ENCODE data around the gene RHBDL3.
"Not testable (repeated sequence)": the region's sequence is repeated elsewhere in the genome, so short reads cannot be mapped to it uniquely, and the experiment has no call there.

Gene RHBDL3

GRCh38 chr17:32303781-32304288 lies 38.2 kb downstream of the RHBDL3 start:
- Histone ChIP-seq H3K4me1 (ENCODE audit: control insufficient read depth, insufficient read depth, low read length) (peaks cover 43% of the 10 kb centered on the region), H3K36me3 (ENCODE audit: control insufficient read depth, insufficient read depth, low read length) (no peaks in the 10 kb centered on the region), H3K4me3 (ENCODE audit: insufficient read depth, low read depth, low read length) (no peak overlapping the region), H3K27me3 (ENCODE audit: control insufficient read depth, insufficient read depth, low read length, poor library complexity, severe bottlenecking) (no peaks in the 10 kb centered on the region), H3K27ac (ENCODE audit: insufficient read depth, low read depth, low read length, poor library complexity, severe bottlenecking) (peak overlapping the region; percentile 83), H3K9me3 (ENCODE audit: control insufficient read depth, low read length) (no peaks in the 10 kb centered on the region)
- WGBS, 2 experiments, result 23 to 26% methylated on average over 2 of the region's 2 CpGs

GRCh38 chr17:32305049-32305448 lies 39.4 kb downstream of the RHBDL3 start:
- Histone ChIP-seq H3K27ac (ENCODE audit: insufficient read depth, low read depth, low read length, poor library complexity, severe bottlenecking) (no peak overlapping the region), H3K36me3 (ENCODE audit: control insufficient read depth, insufficient read depth, low read length) (no peaks in the 10 kb centered on the region), H3K4me3 (ENCODE audit: insufficient read depth, low read depth, low read length) (no peak overlapping the region), H3K27me3 (ENCODE audit: control insufficient read depth, insufficient read depth, low read length, poor library complexity, severe bottlenecking) (no peaks in the 10 kb centered on the region), H3K9me3 (ENCODE audit: control insufficient read depth, low read length) (no peaks in the 10 kb centered on the region), H3K4me1 (ENCODE audit: control insufficient read depth, insufficient read depth, low read length) (peaks cover 36% of the 10 kb centered on the region)
- 69 to 74% methylated on average over 9 of the region's 9 CpGs for WGBS, 2 experiments

GRCh38 chr17:32307658-32308057 lies 42.0 kb downstream of the RHBDL3 start:
- Histone ChIP-seq H3K4me3 (ENCODE audit: insufficient read depth, low read depth, low read length) (no peak overlapping the region), H3K4me1 (ENCODE audit: control insufficient read depth, insufficient read depth, low read length) (peaks cover 39% of the 10 kb centered on the region), H3K9me3 (ENCODE audit: control insufficient read depth, low read length) (no peaks in the 10 kb centered on the region), H3K27me3 (ENCODE audit: control insufficient read depth, insufficient read depth, low read length, poor library complexity, severe bottlenecking) (no peaks in the 10 kb centered on the region), H3K27ac (ENCODE audit: insufficient read depth, low read depth, low read length, poor library complexity, severe bottlenecking) (no peak overlapping the region), H3K36me3 (ENCODE audit: control insufficient read depth, insufficient read depth, low read length) (no peaks in the 10 kb centered on the region)
- WGBS, 2 experiments, result 89% methylated on average over 3 of the region's 4 CpGs

- no peak overlapping the region for H3K4me3 ChIP-seq (ENCODE audit: insufficient read depth, low read depth, low read length)
- H3K27me3 ChIP-seq (ENCODE audit: control insufficient read depth, insufficient read depth, low read length, poor library complexity, severe bottlenecking), result no peaks in the 10 kb centered on the region
- WGBS, 2 experiments, result 27 to 28% methylated on average over 9 of the region's 9 CpGs
- no peaks in the 10 kb centered on the region for H3K9me3 ChIP-seq (ENCODE audit: control insufficient read depth, low read length)
- H3K27ac ChIP-seq (ENCODE audit: insufficient read depth, low read depth, low read length, poor library complexity, severe bottlenecking), result peak overlapping the region; percentile 19
- H3K4me1 ChIP-seq (ENCODE audit: control insufficient read depth, insufficient read depth, low read length), result peaks cover 14% of the 10 kb centered on the region
- no peaks in the 10 kb centered on the region for H3K36me3 ChIP-seq (ENCODE audit: control insufficient read depth, insufficient read depth, low read length)
These were observed 45.5 kb downstream of the RHBDL3 start for GRCh38 chr17:32311028-32311536.

GRCh38 chr17:32314636-32315035 lies 49.0 kb downstream of the RHBDL3 start:
- 93 to 95% methylated on average over 9 of the region's 9 CpGs for WGBS, 2 experiments
- H3K36me3 ChIP-seq (ENCODE audit: control insufficient read depth, insufficient read depth, low read length), result no peaks in the 10 kb centered on the region

GRCh38 chr17:32315171-32315570 lies 49.5 kb downstream of the RHBDL3 start:
- H3K27ac ChIP-seq (ENCODE audit: insufficient read depth, low read depth, low read length, poor library complexity, severe bottlenecking), result no peak overlapping the region
- H3K36me3 ChIP-seq (ENCODE audit: control insufficient read depth, insufficient read depth, low read length), result no peaks in the 10 kb centered on the region
- WGBS, 2 experiments, result 73% methylated on average over 8 of the region's 8 CpGs
- H3K4me1 ChIP-seq (ENCODE audit: control insufficient read depth, insufficient read depth, low read length), result peaks cover 8% of the 10 kb centered on the region
- H3K9me3 ChIP-seq (ENCODE audit: control insufficient read depth, low read length), result no peaks in the 10 kb centered on the region
- H3K27me3 ChIP-seq (ENCODE audit: control insufficient read depth, insufficient read depth, low read length, poor library complexity, severe bottlenecking), result no peaks in the 10 kb centered on the region
- no peak overlapping the region for H3K4me3 ChIP-seq (ENCODE audit: insufficient read depth, low read depth, low read length)

More at GRCh38 chr17:32314636-32315035, 49.0 kb downstream of the RHBDL3 start:
- Histone ChIP-seq H3K27ac (ENCODE audit: insufficient read depth, low read depth, low read length, poor library complexity, severe bottlenecking) (no peak overlapping the region), H3K4me3 (ENCODE audit: insufficient read depth, low read depth, low read length) (no peak overlapping the region), H3K4me1 (ENCODE audit: control insufficient read depth, insufficient read depth, low read length) (peaks cover 8% of the 10 kb centered on the region), H3K9me3 (ENCODE audit: control insufficient read depth, low read length) (no peaks in the 10 kb centered on the region), H3K27me3 (ENCODE audit: control insufficient read depth, insufficient read depth, low read length, poor library complexity, severe bottlenecking) (no peaks in the 10 kb centered on the region)

GRCh38 chr17:32316653-32317052 lies 51.0 kb downstream of the RHBDL3 start:
- not testable (repeated sequence) for H3K4me1 ChIP-seq (ENCODE audit: control insufficient read depth, insufficient read depth, low read length); H3K36me3 ChIP-seq (ENCODE audit: control insufficient read depth, insufficient read depth, low read length); H3K9me3 ChIP-seq (ENCODE audit: control insufficient read depth, low read length); H3K27ac ChIP-seq (ENCODE audit: insufficient read depth, low read depth, low read length, poor library complexity, severe bottlenecking); H3K4me3 ChIP-seq (ENCODE audit: insufficient read depth, low read depth, low read length); H3K27me3 ChIP-seq (ENCODE audit: control insufficient read depth, insufficient read depth, low read length, poor library complexity, severe bottlenecking)
- 89 to 97% methylated on average over 4 of the region's 5 CpGs for WGBS, 2 experiments

GRCh38 chr17:32317353-32317752 lies 51.7 kb downstream of the RHBDL3 start:
- no peak overlapping the region for H3K4me3 ChIP-seq (ENCODE audit: insufficient read depth, low read depth, low read length)
- no peak overlapping the region for H3K27ac ChIP-seq (ENCODE audit: insufficient read depth, low read depth, low read length, poor library complexity, severe bottlenecking)
- H3K9me3 ChIP-seq (ENCODE audit: control insufficient read depth, low read length), result no peaks in the 10 kb centered on the region
- no peaks in the 10 kb centered on the region for H3K27me3 ChIP-seq (ENCODE audit: control insufficient read depth, insufficient read depth, low read length, poor library complexity, severe bottlenecking)
- H3K36me3 ChIP-seq (ENCODE audit: control insufficient read depth, insufficient read depth, low read length), result no peaks in the 10 kb centered on the region
- H3K4me1 ChIP-seq (ENCODE audit: control insufficient read depth, insufficient read depth, low read length), result peaks cover 4% of the 10 kb centered on the region
- WGBS, 2 experiments, result 93% methylated on average over 4 of the region's 4 CpGs

GRCh38 chr17:32318071-32318470 lies 52.4 kb downstream of the RHBDL3 start:
- peaks cover 4% of the 10 kb centered on the region for H3K4me1 ChIP-seq (ENCODE audit: control insufficient read depth, insufficient read depth, low read length)
- no peaks in the 10 kb centered on the region for H3K36me3 ChIP-seq (ENCODE audit: control insufficient read depth, insufficient read depth, low read length)
- no peak overlapping the region for H3K27ac ChIP-seq (ENCODE audit: insufficient read depth, low read depth, low read length, poor library complexity, severe bottlenecking)
- H3K4me3 ChIP-seq (ENCODE audit: insufficient read depth, low read depth, low read length), result no peak overlapping the region
- WGBS, 2 experiments, result 92 to 97% methylated on average over 6 of the region's 8 CpGs
- no peaks in the 10 kb centered on the region for H3K9me3 ChIP-seq (ENCODE audit: control insufficient read depth, low read length)
- no peaks in the 10 kb centered on the region for H3K27me3 ChIP-seq (ENCODE audit: control insufficient read depth, insufficient read depth, low read length, poor library complexity, severe bottlenecking)

GRCh38 chr17:32319548-32319905 lies 53.9 kb downstream of the RHBDL3 start:
- peaks cover 13% of the 10 kb centered on the region for H3K4me1 ChIP-seq (ENCODE audit: control insufficient read depth, insufficient read depth, low read length)
- no peaks in the 10 kb centered on the region for H3K9me3 ChIP-seq (ENCODE audit: control insufficient read depth, low read length)
- no peak overlapping the region for H3K27ac ChIP-seq (ENCODE audit: insufficient read depth, low read depth, low read length, poor library complexity, severe bottlenecking)
- H3K36me3 ChIP-seq (ENCODE audit: control insufficient read depth, insufficient read depth, low read length), result no peaks in the 10 kb centered on the region
- no peak overlapping the region for H3K4me3 ChIP-seq (ENCODE audit: insufficient read depth, low read depth, low read length)
- H3K27me3 ChIP-seq (ENCODE audit: control insufficient read depth, insufficient read depth, low read length, poor library complexity, severe bottlenecking), result no peaks in the 10 kb centered on the region
- 24 to 26% methylated on average over 5 of the region's 5 CpGs for WGBS, 2 experiments

GRCh38 chr17:32320080-32320479 lies 54.4 kb downstream of the RHBDL3 start:
- H3K27me3 ChIP-seq (ENCODE audit: control insufficient read depth, insufficient read depth, low read length, poor library complexity, severe bottlenecking); H3K4me3 ChIP-seq (ENCODE audit: insufficient read depth, low read depth, low read length); H3K27ac ChIP-seq (ENCODE audit: insufficient read depth, low read depth, low read length, poor library complexity, severe bottlenecking); H3K9me3 ChIP-seq (ENCODE audit: control insufficient read depth, low read length); H3K36me3 ChIP-seq (ENCODE audit: control insufficient read depth, insufficient read depth, low read length): not testable (repeated sequence)
- peaks cover 11% of the 10 kb centered on the region for H3K4me1 ChIP-seq (ENCODE audit: control insufficient read depth, insufficient read depth, low read length)
- 98 to 99% methylated on average over 5 to 6 of the region's 6 CpGs for WGBS, 2 experiments
